HFFc6 (cell line): ENCODE data around the gene ACOXL. TPM values are rescaled to one million over a fixed set of nuclear protein-coding genes. Genes with fewer than 3 reads are reported as not detected.

Experiments
- DNase-seq: peaks from one replicate; pipeline ENCODE4 v3.0.0-alpha.2; 2018
- H3K27ac Mint-ChIP-seq: 2 replicates; pipeline ENCODE4 v1.8.0; 2020; ENCODE audit warnings: mild to moderate bottlenecking, mixed read lengths
- H3K27me3 Mint-ChIP-seq: 2 replicates; pipeline ENCODE4 v1.8.0; 2021; ENCODE audit warnings: mild to moderate bottlenecking, moderate library complexity, mixed read lengths; ENCODE audit not compliant: insufficient read depth
- H3K36me3 Mint-ChIP-seq: 2 replicates; pipeline ENCODE4 v1.8.0; 2021; ENCODE audit warnings: low read depth, mixed read lengths
- H3K4me1 Mint-ChIP-seq: 2 replicates; pipeline ENCODE4 v1.8.0; 2020; ENCODE audit warnings: low read depth, mixed read lengths
- H3K4me3 Mint-ChIP-seq: 2 replicates; pipeline ENCODE4 v1.8.0; 2020; ENCODE audit warnings: mild to moderate bottlenecking, moderate library complexity, mixed read lengths
- H3K9me3 Mint-ChIP-seq: 2 replicates; pipeline ENCODE4 v1.8.0; 2020; ENCODE audit warnings: mild to moderate bottlenecking, mixed read lengths
- CTCF ChIP-seq: fragments of 200-600 bp; sonication (generic); IDR thresholded peaks from 2 replicates; pipeline ENCODE4 v1.5.0; 2021; ENCODE audit warnings: antibody characterized with exemption, mild to moderate bottlenecking
- total RNA-seq, 6 experiments: library from RNA; stranded (reverse); fragmentation: NEBNext Ultra II Directional; extraction: Animal tissue kit (Norgen Biotek cat#: 25700); gene quantifications; 2 replicates in 1 of 6; 3 replicates in 5 of 6; pipeline ENCODE4 v1.2.3, GENCODE V29; 2021

The ACOXL gene
- total RNA-seq, 6 experiments from 2014 or later: not detected

- Mint-ChIP-seq H3K4me3 (no peak overlapping the region), H3K9me3 (peaks cover 3% of the 10 kb centered on the region; the same call in 1 of the 2 replicates), H3K27me3 (peaks cover 44% of the 10 kb centered on the region)
Observed at GRCh38 chr2:111113838-111114237, 381.5 kb downstream of the ACOXL start.

DNA sequence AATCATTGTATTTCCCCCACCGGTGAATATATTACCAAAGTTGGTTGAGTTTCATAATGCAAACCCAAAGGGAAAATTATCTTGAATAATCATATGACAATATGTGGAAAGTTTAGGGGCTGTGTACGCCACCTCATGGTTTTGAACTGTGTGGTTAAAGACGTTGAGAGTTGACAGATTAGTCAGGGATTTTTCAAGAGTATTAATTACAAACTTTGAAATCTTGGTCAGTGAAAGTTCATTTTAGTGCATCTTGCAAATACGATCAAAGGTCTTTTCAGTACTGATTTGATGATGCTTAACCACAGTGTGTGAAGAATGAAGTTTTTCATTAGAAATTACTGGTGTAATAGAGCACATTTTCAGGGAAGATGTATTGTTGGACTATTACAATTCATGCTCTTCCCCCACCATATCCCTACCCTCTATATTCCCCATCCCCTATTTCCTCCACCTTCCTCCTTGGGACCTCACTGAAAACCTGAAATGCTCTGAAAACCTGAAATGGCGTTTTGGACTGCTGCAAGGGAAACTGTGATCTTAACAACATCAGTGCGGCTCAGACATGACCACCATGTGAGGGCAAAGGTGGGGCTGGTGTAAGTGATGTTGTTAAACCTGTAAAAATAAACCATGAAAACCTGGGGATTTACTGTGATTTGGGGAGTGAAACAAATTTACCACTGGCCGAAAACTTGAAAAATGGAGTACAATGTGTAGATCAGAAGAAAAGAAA is 383.8 kb downstream of the ACOXL start:
- Mint-ChIP-seq H3K36me3 (no peaks in the 10 kb centered on the region), H3K4me3 (no peak overlapping the region)
- no peak for TF ChIP-seq CTCF

More at GRCh38 chr2:111113838-111114237, 381.5 kb downstream of the ACOXL start:
- DNase-seq: no peak
- no peak for TF ChIP-seq CTCF
- Mint-ChIP-seq H3K4me1 (peaks cover 27% of the 10 kb centered on the region), H3K27ac (no peak overlapping the region), H3K36me3 (no peaks in the 10 kb centered on the region)

DNA sequence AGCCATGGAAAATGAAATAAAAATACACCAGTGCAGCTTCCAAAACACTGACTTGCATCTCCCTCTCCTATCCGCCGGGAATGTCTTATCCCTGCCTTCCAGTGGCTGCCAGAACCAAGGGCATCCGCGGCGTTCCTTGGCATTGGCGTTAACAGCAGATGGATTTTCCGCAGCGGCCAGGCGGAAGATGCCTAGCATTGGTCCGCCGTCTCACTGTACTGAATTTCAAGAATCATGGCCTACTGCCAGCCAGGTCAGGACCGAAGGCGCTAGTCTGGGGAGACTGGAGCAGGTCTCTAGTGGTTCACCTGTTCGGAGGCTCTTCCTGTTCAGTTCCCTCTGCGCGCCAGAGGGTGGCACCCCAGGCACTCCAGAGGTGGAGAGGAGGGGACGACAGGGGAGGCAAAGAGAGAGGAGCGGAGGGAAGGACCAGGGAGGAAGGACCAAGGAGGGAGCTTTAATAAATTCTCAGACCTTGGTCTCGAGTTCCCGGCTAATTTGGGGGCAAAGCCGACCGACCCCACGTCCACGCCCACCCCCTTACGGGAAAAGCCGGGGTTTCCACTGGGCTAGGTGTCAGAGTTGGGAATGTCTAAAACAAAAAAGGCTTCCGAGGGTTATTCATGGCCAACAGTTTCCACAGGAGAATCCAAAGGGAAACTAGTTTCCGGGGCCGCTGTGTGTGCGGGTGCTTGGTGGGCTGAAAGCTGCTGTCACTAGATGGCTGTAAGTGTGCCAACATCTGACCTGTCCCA is 384.6 kb downstream of the ACOXL start:
- H3K27me3 Mint-ChIP-seq: peaks cover 34% of the 10 kb centered on the region
- H3K27ac Mint-ChIP-seq: no peak overlapping the region
- H3K9me3 Mint-ChIP-seq: peaks cover 3% of the 10 kb centered on the region; the same call in 1 of the 2 replicates
- DNase-seq: peak; percentile 43
- peak; percentile 82 for TF ChIP-seq CTCF
- peaks cover 25% of the 10 kb centered on the region for H3K4me1 Mint-ChIP-seq
- no peaks in the 10 kb centered on the region for H3K36me3 Mint-ChIP-seq
- H3K4me3 Mint-ChIP-seq: peak overlapping the region; percentile 86

More for the DNA sequence above, 383.8 kb downstream of the ACOXL start:
- no peak overlapping the region for H3K27ac Mint-ChIP-seq
- H3K27me3 Mint-ChIP-seq: peaks cover 35% of the 10 kb centered on the region
- peaks cover 25% of the 10 kb centered on the region for H3K4me1 Mint-ChIP-seq
- H3K9me3 Mint-ChIP-seq: peaks cover 3% of the 10 kb centered on the region; the same call in 1 of the 2 replicates
- DNase-seq: no peak

GRCh38 chr2:111117598-111118480 is 385.5 kb downstream of the ACOXL start:
- Mint-ChIP-seq H3K4me3 (peak overlapping the region; percentile 86), H3K36me3 (no peaks in the 10 kb centered on the region), H3K27me3 (peaks cover 27% of the 10 kb centered on the region), H3K9me3 (peaks cover 3% of the 10 kb centered on the region; the same call in 1 of the 2 replicates), H3K4me1 (peaks cover 25% of the 10 kb centered on the region), H3K27ac (peak overlapping the region; percentile 17; the same call in 1 of the 2 replicates)
- DNase-seq: peak; percentile 60
- TF ChIP-seq CTCF: no peak

GRCh38 chr2:111118481-111118980 is 386.2 kb downstream of the ACOXL start:
- Mint-ChIP-seq H3K27me3 (peaks cover 23% of the 10 kb centered on the region), H3K4me3 (peak overlapping the region; percentile 86), H3K36me3 (no peaks in the 10 kb centered on the region), H3K9me3 (peaks cover 3% of the 10 kb centered on the region; the same call in 1 of the 2 replicates), H3K27ac (no peak overlapping the region; the same call in 1 of the 2 replicates), H3K4me1 (peaks cover 25% of the 10 kb centered on the region)
- no peak for TF ChIP-seq CTCF
- no peak for DNase-seq
